GM12891 (cell line): ENCODE results near the gene HUWE1.

ENCODE experiments used
- DNase-seq: peaks from one replicate; pipeline ENCODE4 v3.0.0; 2011; ENCODE audit warnings: low spot score; ENCODE audit not compliant: insufficient read length
- FAIRE-seq: peaks from 2 replicates; lab custom pipeline; 2011; peaks lifted over from hg19 to GRCh38; lab: Jason Lieb, UNC
- PAX5 ChIP-seq: IDR thresholded peaks from 2 replicates; pipeline ENCODE4 v1.6.1; 2011; ENCODE audit warnings: low read length, moderate library complexity, mild to moderate bottlenecking; ENCODE audit not compliant: insufficient read depth, severe bottlenecking
- POLR2A ChIP-seq: IDR thresholded peaks from 2 replicates; pipeline ENCODE4 v1.6.1; 2011; ENCODE audit warnings: low read depth, low read length, control low read depth
- POLR2AphosphoS5 ChIP-seq: IDR thresholded peaks from 2 replicates; pipeline ENCODE4 v1.6.1; 2011; ENCODE audit warnings: low read depth, low read length, control low read depth
- POU2F2 ChIP-seq: IDR thresholded peaks from 2 replicates; pipeline ENCODE4 v1.6.1; 2011; ENCODE audit warnings: low read depth, mild to moderate bottlenecking, control low read depth, low read length, moderate library complexity
- SPI1 ChIP-seq: IDR thresholded peaks from 2 replicates; pipeline ENCODE4 v1.6.1; 2011; ENCODE audit warnings: low read depth, low read length, control low read depth
- TAF1 ChIP-seq: IDR thresholded peaks from 2 replicates; pipeline ENCODE4 v1.6.1; 2011; ENCODE audit warnings: low read depth, low read length, control low read depth

Gene HUWE1

DNA sequence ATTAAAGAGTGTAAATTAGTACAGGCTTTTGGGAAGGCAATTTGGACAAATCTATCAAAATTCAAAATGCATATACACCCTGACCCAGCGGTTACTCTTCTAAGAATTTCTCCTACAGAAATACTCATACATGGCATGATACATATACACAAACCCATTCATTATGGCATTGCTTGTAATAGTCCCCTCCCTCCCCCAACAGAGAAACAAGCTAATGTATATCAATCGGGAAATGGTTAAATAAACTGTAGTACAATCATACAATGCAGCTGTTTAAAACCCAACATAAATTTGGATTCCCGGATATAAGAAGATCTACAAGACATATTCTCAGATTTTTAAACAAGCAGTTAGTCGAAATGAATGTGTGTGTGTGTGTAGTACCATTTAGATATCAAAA, 808 bp downstream of the HUWE1 start:
- FAIRE-seq: no peak
- TF ChIP-seq POLR2AphosphoS5: no peak
- no peak for TF ChIP-seq TAF1
- no peak for TF ChIP-seq POU2F2
- TF ChIP-seq PAX5: no peak
- TF ChIP-seq POLR2A: no peak
- TF ChIP-seq SPI1: no peak

DNA sequence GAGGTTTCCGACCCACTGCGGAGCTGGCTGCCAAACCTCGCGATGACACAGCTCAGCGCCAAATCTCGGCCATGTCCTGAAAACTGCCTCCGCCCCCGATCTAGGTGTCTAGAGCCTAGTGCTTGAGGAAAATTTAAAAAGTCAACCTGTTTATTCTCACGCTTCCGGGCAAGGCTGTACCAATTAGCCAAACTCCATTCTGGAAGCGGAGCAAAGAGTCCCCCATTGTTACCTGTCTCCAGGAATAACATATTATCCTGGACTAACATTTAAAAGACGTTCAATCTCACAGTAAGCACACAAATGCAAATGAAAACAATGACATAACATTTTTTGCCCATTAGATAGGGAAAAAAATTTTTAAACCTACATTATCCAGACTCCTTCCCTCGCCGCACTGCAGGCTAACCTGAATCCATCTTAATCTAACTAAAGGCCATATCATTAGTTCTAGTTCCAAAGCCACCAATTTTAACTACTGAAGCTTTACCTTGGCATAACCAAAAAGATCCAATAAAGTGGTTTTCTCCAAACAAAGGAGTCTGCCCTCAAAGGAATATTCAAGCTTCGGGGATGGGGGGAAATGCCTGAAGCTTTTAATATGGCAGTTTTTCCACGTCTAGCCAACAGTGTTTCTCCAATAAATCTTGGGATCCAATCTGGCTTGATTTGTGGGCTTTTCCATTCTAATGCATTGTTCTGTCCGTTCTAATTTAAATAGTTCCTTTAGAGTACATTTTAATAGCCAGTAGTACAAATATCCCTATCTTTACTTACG, 1.9 kb downstream of the HUWE1 start:
- FAIRE-seq (no peak), DNase-seq (no peak)
- TF ChIP-seq PAX5 (no peak), POU2F2 (no peak), SPI1 (no peak), POLR2A (no peak; the same call in 1 of the 2 replicates), TAF1 (no peak), POLR2AphosphoS5 (no peak)

More for the DNA sequence above, 808 bp downstream of the HUWE1 start:
- no peak for DNase-seq

- FAIRE-seq (peak; percentile 99), DNase-seq (peak; percentile 56)
- TF ChIP-seq POLR2AphosphoS5: peak; percentile 77; the same call in 1 of the 2 replicates
- TF ChIP-seq POLR2A: peak; percentile 88
- TF ChIP-seq SPI1: 0 out of 2 replicates have a peak, but pooled peaks have one; percentile 19
- peak; percentile 72 for TF ChIP-seq TAF1
- TF ChIP-seq POU2F2: peak; percentile 79; the same call in 1 of the 2 replicates
- no peak for TF ChIP-seq PAX5
Observed at GRCh38 chrX:53683556-53684414, 2.7 kb downstream of the HUWE1 start.

DNA sequence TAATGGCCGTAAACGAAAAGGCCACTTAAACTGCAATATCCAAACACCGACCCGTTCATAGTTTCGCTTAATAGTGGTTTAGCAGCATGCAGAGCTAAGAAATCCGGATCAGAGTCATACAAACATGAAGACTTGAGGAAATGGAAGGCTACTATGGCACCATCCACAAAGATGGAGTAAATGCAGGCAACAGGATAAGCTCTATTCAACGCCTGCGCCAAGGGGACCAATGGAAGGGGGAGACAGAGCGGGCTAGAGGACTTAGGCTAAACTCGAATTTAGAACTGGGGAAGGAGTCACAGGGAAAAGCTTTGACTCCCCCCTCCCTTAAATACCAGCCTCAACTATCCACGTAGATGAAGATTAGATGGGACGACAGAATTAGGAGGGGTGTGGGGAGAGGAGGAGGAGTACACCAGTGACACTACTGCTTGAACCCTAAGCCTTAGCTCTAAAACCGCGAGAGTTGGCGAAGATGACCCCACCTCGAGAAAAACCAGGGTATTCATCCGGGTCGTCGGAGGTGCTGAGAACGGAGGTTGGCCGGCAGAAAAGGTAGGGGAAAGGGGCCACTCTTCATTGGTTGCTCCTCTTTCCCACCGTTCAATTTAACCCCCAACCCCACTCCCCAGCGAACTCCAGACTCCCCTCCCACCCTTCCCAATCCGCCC, 3.5 kb downstream of the HUWE1 start:
- TF ChIP-seq TAF1 (no peak), SPI1 (no peak), POLR2AphosphoS5 (peak; percentile 2; the same call in 1 of the 2 replicates), POLR2A (peak; percentile 36), POU2F2 (no peak)
- peak; percentile 31 for FAIRE-seq
- DNase-seq: no peak

- FAIRE-seq: no peak
- DNase-seq: no peak
Observed at GRCh38 chrX:53681661-53682060, 4.9 kb downstream of the HUWE1 start.

GRCh38 chrX:53678667-53679066, 7.9 kb downstream of the HUWE1 start:
- FAIRE-seq (no peak), DNase-seq (no peak)
- TF ChIP-seq TAF1 (no peak), POLR2A (no peak), PAX5 (no peak), POU2F2 (no peak), SPI1 (no peak), POLR2AphosphoS5 (no peak)

More at GRCh38 chrX:53681661-53682060, 4.9 kb downstream of the HUWE1 start:
- TF ChIP-seq POLR2A: 0 out of 2 replicates have a peak, but pooled peaks have one; percentile 27
- no peak for TF ChIP-seq PAX5

GRCh38 chrX:53677286-53677685, 9.2 kb downstream of the HUWE1 start:
- DNase-seq: no peak
- TF ChIP-seq POLR2AphosphoS5 (no peak), SPI1 (no peak), POLR2A (no peak), TAF1 (no peak), POU2F2 (no peak), PAX5 (no peak)
- no peak for FAIRE-seq

DNA sequence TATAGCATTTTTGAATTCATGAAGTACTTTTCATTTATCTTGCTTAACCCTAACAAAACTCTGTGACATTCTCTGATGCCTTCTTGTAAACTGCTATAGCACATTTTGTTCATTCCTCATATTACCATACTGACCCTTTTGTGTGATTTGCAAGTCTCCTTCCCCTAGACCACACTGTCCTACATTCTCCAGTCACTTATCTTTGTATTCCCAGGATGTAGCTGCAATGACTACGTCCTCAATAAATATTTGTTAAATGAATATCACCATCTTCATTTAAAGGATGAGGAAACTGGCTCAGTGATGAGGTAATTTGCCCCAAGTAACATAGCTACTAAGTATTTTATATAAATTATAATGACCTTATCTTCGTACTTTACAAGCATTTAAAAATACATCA, 11.9 kb downstream of the HUWE1 start:
- peak; percentile 20 for FAIRE-seq
- TF ChIP-seq PAX5: no peak
- no peak for TF ChIP-seq SPI1
- TF ChIP-seq TAF1: no peak
- no peak for TF ChIP-seq POLR2A
- no peak for TF ChIP-seq POU2F2
- TF ChIP-seq POLR2AphosphoS5: no peak
- DNase-seq: no peak

- DNase-seq: no peak
- no peak for FAIRE-seq
- no peak for TF ChIP-seq POU2F2
- no peak for TF ChIP-seq POLR2AphosphoS5
- TF ChIP-seq PAX5: no peak
- TF ChIP-seq TAF1: no peak
Observed at GRCh38 chrX:53669258-53669657, 17.3 kb downstream of the HUWE1 start.
